Measurements from ENCODE around the gene HCFC1R1.

Gene HCFC1R1

GRCh38 chr16:3035289-3035971 lies 11.7 kb upstream of the HCFC1R1 start:
- no peak overlapping the region for H2AFZ ChIP-seq (ENCODE audit: low read length)
- no peak for DNase-seq
- no peaks in the 10 kb centered on the region for H3K36me3 ChIP-seq (replicated peaks; ENCODE audit: insufficient read depth, low read length)
- H3K27me3 ChIP-seq (replicated peaks; ENCODE audit: insufficient read depth, low read length): peaks cover 97% of the 10 kb centered on the region
- H3K9me3 ChIP-seq (replicated peaks; ENCODE audit: insufficient read depth, low read length): no peaks in the 10 kb centered on the region
- no peak overlapping the region for H3K27ac ChIP-seq (ENCODE audit: low read length)
- H4K20me1 ChIP-seq (ENCODE audit: insufficient read depth, low read length): no peaks in the 10 kb centered on the region
- no peaks in the 10 kb centered on the region for H3K4me1 ChIP-seq (ENCODE audit: low read length)
- no peak overlapping the region; the same call in 1 of the 2 replicates for H3K9ac ChIP-seq (ENCODE audit: low read length)
- no peak for TF ChIP-seq EZH2 (optimal IDR thresholded peaks at IDR 0.05; ENCODE audit: low read depth, low read length)
- no peak for TF ChIP-seq EZH2phosphoT487 (IDR thresholded peaks at IDR 0.05; ENCODE audit: low read length)
- TF ChIP-seq CTCF (IDR thresholded peaks at IDR 0.05; ENCODE audit: low read length): no peak
- no peaks in the 10 kb centered on the region for H3K79me2 ChIP-seq (ENCODE audit: low read length)
- no peaks in the 10 kb centered on the region for H3F3A ChIP-seq (ENCODE audit: insufficient read depth, low read length)
- H3K4me3 ChIP-seq (ENCODE audit: low read length): no peak overlapping the region
- peak overlapping the region; percentile 73; the same call in 1 of the 2 replicates for H3K4me2 ChIP-seq (ENCODE audit: low read depth, low read length)
- no peaks in the 10 kb centered on the region for H3K9me2 ChIP-seq (replicated peaks; ENCODE audit: insufficient read depth, low read length)

GRCh38 chr16:3032624-3033023 lies 8.9 kb upstream of the HCFC1R1 start:
- no peak for DNase-seq
- no peaks in the 10 kb centered on the region for H3K36me3 ChIP-seq (replicated peaks; ENCODE audit: insufficient read depth, low read length)
- H3K9ac ChIP-seq (ENCODE audit: low read length): no peak overlapping the region
- H2AFZ ChIP-seq (ENCODE audit: low read length): no peak overlapping the region
- H3F3A ChIP-seq (ENCODE audit: insufficient read depth, low read length): 0 out of 2 replicates have a peak, but pooled peaks cover 4% of the 10 kb centered on the region
- H3K27ac ChIP-seq (ENCODE audit: low read length): no peak overlapping the region
- TF ChIP-seq CTCF (IDR thresholded peaks at IDR 0.05; ENCODE audit: low read length) (no peak), EZH2phosphoT487 (IDR thresholded peaks at IDR 0.05; ENCODE audit: low read length) (no peak), EZH2 (optimal IDR thresholded peaks at IDR 0.05; ENCODE audit: low read depth, low read length) (no peak)
- no peaks in the 10 kb centered on the region for H4K20me1 ChIP-seq (ENCODE audit: insufficient read depth, low read length)
- peaks cover 4% of the 10 kb centered on the region for H3K4me1 ChIP-seq (ENCODE audit: low read length)
- no peak overlapping the region for H3K4me2 ChIP-seq (ENCODE audit: low read depth, low read length)
- peaks cover 90% of the 10 kb centered on the region for H3K27me3 ChIP-seq (replicated peaks; ENCODE audit: insufficient read depth, low read length)
- H3K9me3 ChIP-seq (replicated peaks; ENCODE audit: insufficient read depth, low read length): no peaks in the 10 kb centered on the region
- no peak overlapping the region for H3K4me3 ChIP-seq (ENCODE audit: low read length)
- no peaks in the 10 kb centered on the region for H3K79me2 ChIP-seq (ENCODE audit: low read length)
- H3K9me2 ChIP-seq (replicated peaks; ENCODE audit: insufficient read depth, low read length): no peaks in the 10 kb centered on the region

GRCh38 chr16:3030222-3031212 lies 6.8 kb upstream of the HCFC1R1 start:
- Histone ChIP-seq H3K9ac (ENCODE audit: low read length) (no peak overlapping the region), H3F3A (ENCODE audit: insufficient read depth, low read length) (0 out of 2 replicates have a peak, but pooled peaks cover 6% of the 10 kb centered on the region), H3K27me3 (replicated peaks; ENCODE audit: insufficient read depth, low read length) (peaks cover 74% of the 10 kb centered on the region), H3K36me3 (replicated peaks; ENCODE audit: insufficient read depth, low read length) (no peaks in the 10 kb centered on the region), H3K27ac (ENCODE audit: low read length) (no peak overlapping the region), H3K9me3 (replicated peaks; ENCODE audit: insufficient read depth, low read length) (no peaks in the 10 kb centered on the region), H3K4me2 (ENCODE audit: low read depth, low read length) (no peak overlapping the region), H4K20me1 (ENCODE audit: insufficient read depth, low read length) (no peaks in the 10 kb centered on the region), H3K79me2 (ENCODE audit: low read length) (no peaks in the 10 kb centered on the region), H3K4me1 (ENCODE audit: low read length) (peaks cover 4% of the 10 kb centered on the region), H3K9me2 (replicated peaks; ENCODE audit: insufficient read depth, low read length) (no peaks in the 10 kb centered on the region), H2AFZ (ENCODE audit: low read length) (no peak overlapping the region), H3K4me3 (ENCODE audit: low read length) (no peak overlapping the region)
- no peak for DNase-seq
- TF ChIP-seq EZH2phosphoT487 (IDR thresholded peaks at IDR 0.05; ENCODE audit: low read length) (no peak), EZH2 (optimal IDR thresholded peaks at IDR 0.05; ENCODE audit: low read depth, low read length) (no peak), CTCF (IDR thresholded peaks at IDR 0.05; ENCODE audit: low read length) (no peak)
